ENCODE data around the gene ADSS2. TPM values are rescaled to one million over a fixed set of nuclear protein-coding genes. Genes with fewer than 3 reads are reported as not detected.
"Not testable (repeated sequence)": the region's sequence is repeated elsewhere in the genome, so short reads cannot be mapped to it uniquely, and the experiment has no call there.

The ADSS2 gene
- total and polyA plus RNA-seq, 7 experiments from 2014 or later, result 25.3 to 61.0 (median 42.3) TPM

GRCh38 chr1:244386595-244386994, 65.1 kb downstream of the ADSS2 start:
- no peak overlapping the region for H3K27ac ChIP-seq (ENCODE audit: low read depth, low read length)
- DNase-seq, result no peak
- no peak overlapping the region for H3K4me3 ChIP-seq (ENCODE audit: low read length)
- H3K36me3 Mint-ChIP-seq, result peaks cover 2 to 11% (median 5%) of the 10 kb centered on the region in 5 donors
- H3K27me3 ChIP-seq (ENCODE audit: control insufficient read depth in 2 of 2, insufficient read depth in 2 of 2, low read length in 2 of 2), result no peaks in the 10 kb centered on the region
- H3K9me3 ChIP-seq (ENCODE audit: control insufficient read depth in 2 of 3, low read length in 3 of 3), result no peaks in the 10 kb centered on the region
- ChIA-PET CTCF (interaction anchor here (0.6 kb wide), 1 partner anchor 114 kb away, joined by 3 read pairs; no protein-coding TSS in a partner anchor), POLR2A (no interaction called here)
- no peaks in the 10 kb centered on the region for H3K4me1 ChIP-seq (ENCODE audit: control insufficient read depth in 2 of 2, insufficient read depth in 2 of 2, low read length in 2 of 2)
- no peaks in the 10 kb centered on the region for H3K27me3 Mint-ChIP-seq
- H3K36me3 ChIP-seq (ENCODE audit: control insufficient read depth in 2 of 3, insufficient read depth in 3 of 3, low read length in 3 of 3), result no peaks in the 10 kb centered on the region
- H3K27ac Mint-ChIP-seq, result no peak overlapping the region
- H3K9me3 Mint-ChIP-seq, result peaks cover 0 to 6% (median 0%) of the 10 kb centered on the region in 11 donors
- ATAC-seq, result no peak
- H3K4me1 Mint-ChIP-seq, result peaks cover 0 to 3% (median 0%) of the 10 kb centered on the region in 7 donors
- intact Hi-C loops (cut with micrococcal nuclease), result loop anchor here in 1 of 2 donors (5.0 kb wide), 1 partner anchor 34 kb away; a partner anchor contains a TSS
- H3K4me3 Mint-ChIP-seq, result no peak overlapping the region

DNA sequence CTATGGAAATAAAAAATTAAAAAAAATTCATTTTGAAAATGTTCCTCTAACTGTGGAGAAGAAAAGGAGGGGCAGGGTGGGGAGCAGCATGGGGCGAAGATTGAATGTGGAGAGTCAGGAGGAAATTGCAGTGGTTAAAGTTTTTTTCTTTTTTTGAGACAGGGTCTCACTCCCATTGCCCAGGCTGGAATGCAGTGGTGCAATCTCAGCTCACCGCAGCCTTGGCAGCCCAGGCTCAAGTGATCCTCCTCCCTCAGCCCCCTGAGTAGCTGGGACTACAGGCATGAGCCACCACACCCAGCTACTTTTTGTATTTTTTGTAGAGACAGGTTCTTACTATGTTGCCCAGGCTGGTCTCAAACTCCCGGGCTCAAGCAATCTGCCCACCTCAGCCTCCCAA, 67.6 kb downstream of the ADSS2 start:
- no peaks in the 10 kb centered on the region for H3K27me3 Mint-ChIP-seq
- H3K9me3 Mint-ChIP-seq, result peaks cover 0 to 3% (median 0%) of the 10 kb centered on the region in 11 donors
- no peak for ATAC-seq

GRCh38 chr1:244383278-244383884, 68.3 kb downstream of the ADSS2 start:
- POLR2A ChIA-PET, result no interaction called here
- Mint-ChIP-seq H3K27ac (peak overlapping the region in 2 of 9 donors; percentile 0 to 13), H3K4me1 (peaks cover 0 to 1% (median 0%) of the 10 kb centered on the region in 7 donors), H3K4me3 (no peak overlapping the region), H3K36me3 (peaks cover 2 to 10% (median 5%) of the 10 kb centered on the region in 5 donors), H3K9me3 (peaks cover 0 to 3% (median 0%) of the 10 kb centered on the region in 11 donors), H3K27me3 (no peaks in the 10 kb centered on the region)
- no peak for DNase-seq
- Histone ChIP-seq H3K27me3 (ENCODE audit: control insufficient read depth in 2 of 2, insufficient read depth in 2 of 2, low read length in 2 of 2) (no peaks in the 10 kb centered on the region), H3K27ac (ENCODE audit: low read depth, low read length) (no peak overlapping the region), H3K4me1 (ENCODE audit: control insufficient read depth in 2 of 2, insufficient read depth in 2 of 2, low read length in 2 of 2) (no peaks in the 10 kb centered on the region), H3K4me3 (ENCODE audit: low read length) (no peak overlapping the region), H3K9me3 (ENCODE audit: control insufficient read depth in 2 of 3, low read length in 3 of 3) (no peaks in the 10 kb centered on the region), H3K36me3 (ENCODE audit: control insufficient read depth in 2 of 3, insufficient read depth in 3 of 3, low read length in 3 of 3) (no peaks in the 10 kb centered on the region)
- intact Hi-C loops (cut with micrococcal nuclease), result no loop called here
- no peak for ATAC-seq
- CTCF ChIA-PET, result no interaction called here

More for the DNA sequence above, 67.6 kb downstream of the ADSS2 start:
- H3K4me3 ChIP-seq (ENCODE audit: low read length), result no peak overlapping the region
- intact Hi-C loops (cut with micrococcal nuclease), result no loop called here
- H3K27me3 ChIP-seq (ENCODE audit: control insufficient read depth in 2 of 2, insufficient read depth in 2 of 2, low read length in 2 of 2), result no peaks in the 10 kb centered on the region
- ChIA-PET CTCF (no interaction called here), POLR2A (no interaction called here)
- H3K4me1 ChIP-seq (ENCODE audit: control insufficient read depth in 2 of 2, insufficient read depth in 2 of 2, low read length in 2 of 2), result no peaks in the 10 kb centered on the region
- no peaks in the 10 kb centered on the region for H3K9me3 ChIP-seq (ENCODE audit: control insufficient read depth in 2 of 3, low read length in 3 of 3)
- no peak overlapping the region for H3K4me3 Mint-ChIP-seq
- no peaks in the 10 kb centered on the region for H3K36me3 ChIP-seq (ENCODE audit: control insufficient read depth in 2 of 3, insufficient read depth in 3 of 3, low read length in 3 of 3)
- no peak overlapping the region for H3K27ac ChIP-seq (ENCODE audit: low read depth, low read length)
- peaks cover 0 to 1% (median 0%) of the 10 kb centered on the region in 7 donors for H3K4me1 Mint-ChIP-seq
- no peak for DNase-seq
- H3K27ac Mint-ChIP-seq, result no peak overlapping the region
- H3K36me3 Mint-ChIP-seq, result peaks cover 2 to 11% (median 5%) of the 10 kb centered on the region in 5 donors

GRCh38 chr1:244381878-244382565, 69.7 kb downstream of the ADSS2 start:
- POLR2A ChIA-PET, result no interaction called here

GRCh38 chr1:244376126-244376525, 75.6 kb downstream of the ADSS2 start:
- no peak for DNase-seq
- Mint-ChIP-seq H3K36me3 (no peaks in the 10 kb centered on the region), H3K4me3 (no peak overlapping the region), H3K27me3 (no peaks in the 10 kb centered on the region), H3K27ac (no peak overlapping the region), H3K9me3 (peaks cover 0 to 3% (median 0%) of the 10 kb centered on the region in 11 donors), H3K4me1 (peaks cover 0 to 5% (median 0%) of the 10 kb centered on the region in 7 donors)
- Histone ChIP-seq H3K27ac (ENCODE audit: low read depth, low read length) (no peak overlapping the region), H3K36me3 (ENCODE audit: control insufficient read depth in 2 of 3, insufficient read depth in 3 of 3, low read length in 3 of 3) (no peaks in the 10 kb centered on the region), H3K4me3 (ENCODE audit: low read length) (no peak overlapping the region), H3K9me3 (ENCODE audit: control insufficient read depth in 2 of 3, low read length in 3 of 3) (no peaks in the 10 kb centered on the region), H3K27me3 (ENCODE audit: control insufficient read depth in 2 of 2, insufficient read depth in 2 of 2, low read length in 2 of 2) (no peaks in the 10 kb centered on the region), H3K4me1 (ENCODE audit: control insufficient read depth in 2 of 2, insufficient read depth in 2 of 2, low read length in 2 of 2) (no peaks in the 10 kb centered on the region)
- ATAC-seq, result no peak
- ChIA-PET POLR2A (no interaction called here), CTCF (no interaction called here)
- intact Hi-C loops (cut with micrococcal nuclease), result no loop called here

More at GRCh38 chr1:244381878-244382565, 69.7 kb downstream of the ADSS2 start:
- no peak for DNase-seq
- Histone ChIP-seq H3K4me1 (ENCODE audit: control insufficient read depth in 2 of 2, insufficient read depth in 2 of 2, low read length in 2 of 2) (no peaks in the 10 kb centered on the region), H3K27me3 (ENCODE audit: control insufficient read depth in 2 of 2, insufficient read depth in 2 of 2, low read length in 2 of 2) (no peaks in the 10 kb centered on the region), H3K36me3 (ENCODE audit: control insufficient read depth in 2 of 3, insufficient read depth in 3 of 3, low read length in 3 of 3) (no peaks in the 10 kb centered on the region), H3K9me3 (ENCODE audit: control insufficient read depth in 2 of 3, low read length in 3 of 3) (no peaks in the 10 kb centered on the region), H3K4me3 (ENCODE audit: low read length) (no peak overlapping the region), H3K27ac (ENCODE audit: low read depth, low read length) (no peak overlapping the region)
- intact Hi-C loops (cut with micrococcal nuclease), result no loop called here
- H3K4me3 Mint-ChIP-seq, result no peak overlapping the region
- ATAC-seq, result no peak
- H3K36me3 Mint-ChIP-seq, result peaks cover 0 to 5% (median 3%) of the 10 kb centered on the region in 5 donors
- CTCF ChIA-PET, result no interaction called here
- no peak overlapping the region for H3K27ac Mint-ChIP-seq
- H3K9me3 Mint-ChIP-seq, result peaks cover 0 to 5% (median 0%) of the 10 kb centered on the region in 11 donors
- H3K4me1 Mint-ChIP-seq, result no peaks in the 10 kb centered on the region
- no peaks in the 10 kb centered on the region for H3K27me3 Mint-ChIP-seq

- Histone ChIP-seq H3K27me3 (ENCODE audit: control insufficient read depth in 2 of 2, insufficient read depth in 2 of 2, low read length in 2 of 2) (no peaks in the 10 kb centered on the region), H3K4me1 (ENCODE audit: control insufficient read depth in 2 of 2, insufficient read depth in 2 of 2, low read length in 2 of 2) (no peaks in the 10 kb centered on the region), H3K9me3 (ENCODE audit: control insufficient read depth in 2 of 3, low read length in 3 of 3) (no peaks in the 10 kb centered on the region), H3K27ac (ENCODE audit: low read depth, low read length) (no peak overlapping the region), H3K36me3 (ENCODE audit: control insufficient read depth in 2 of 3, insufficient read depth in 3 of 3, low read length in 3 of 3) (no peaks in the 10 kb centered on the region), H3K4me3 (ENCODE audit: low read length) (no peak overlapping the region)
- ChIA-PET POLR2A (no interaction called here), CTCF (no interaction called here)
- no peak overlapping the region for H3K4me3 Mint-ChIP-seq
- no peaks in the 10 kb centered on the region for H3K36me3 Mint-ChIP-seq
- peaks cover 0 to 3% (median 0%) of the 10 kb centered on the region in 11 donors for H3K9me3 Mint-ChIP-seq
- H3K4me1 Mint-ChIP-seq, result peaks cover 0 to 5% (median 0%) of the 10 kb centered on the region in 7 donors
- H3K27ac Mint-ChIP-seq, result no peak overlapping the region
- DNase-seq, result no peak
- no peak for ATAC-seq
- intact Hi-C loops (cut with micrococcal nuclease), result no loop called here
- no peaks in the 10 kb centered on the region for H3K27me3 Mint-ChIP-seq
Observed at GRCh38 chr1:244375051-244375450, 76.7 kb downstream of the ADSS2 start.

DNA sequence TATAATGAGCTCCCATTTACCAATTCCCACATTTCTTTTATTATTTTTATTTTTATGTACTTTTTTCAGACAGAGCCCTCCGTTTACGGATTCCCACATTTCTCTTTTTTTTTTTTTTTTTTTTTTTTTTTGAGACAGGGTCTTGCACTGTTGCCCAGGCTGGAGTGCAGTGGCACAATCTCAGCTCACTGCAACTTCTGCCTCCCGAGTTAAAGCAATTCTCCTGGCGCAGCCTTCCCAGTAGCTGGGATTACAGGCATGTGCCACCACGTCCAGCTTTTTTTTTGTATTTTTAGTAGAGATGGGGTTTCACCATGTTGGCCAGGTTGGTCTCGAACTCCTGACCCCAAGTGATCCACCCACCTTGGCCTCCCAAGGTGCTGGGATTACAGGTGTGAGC, 77.2 kb downstream of the ADSS2 start:
- DNase-seq; H3K4me3 Mint-ChIP-seq; H3K27ac ChIP-seq (ENCODE audit: low read depth, low read length); H3K9me3 ChIP-seq (ENCODE audit: control insufficient read depth in 2 of 3, low read length in 3 of 3); H3K36me3 Mint-ChIP-seq; H3K27me3 ChIP-seq (ENCODE audit: control insufficient read depth in 2 of 2, insufficient read depth in 2 of 2, low read length in 2 of 2); H3K4me1 ChIP-seq (ENCODE audit: control insufficient read depth in 2 of 2, insufficient read depth in 2 of 2, low read length in 2 of 2); intact Hi-C loops (cut with micrococcal nuclease); H3K27ac Mint-ChIP-seq; CTCF ChIA-PET; H3K36me3 ChIP-seq (ENCODE audit: control insufficient read depth in 2 of 3, insufficient read depth in 3 of 3, low read length in 3 of 3); H3K4me3 ChIP-seq (ENCODE audit: low read length); H3K9me3 Mint-ChIP-seq; H3K4me1 Mint-ChIP-seq; ATAC-seq; H3K27me3 Mint-ChIP-seq; POLR2A ChIA-PET: not testable (repeated sequence)

Data from naive thymus-derived CD4-positive, alpha-beta T cell (primary cell).